HepG2 (cell line): ENCODE measurements around the gene IPMK. TPM values are rescaled to one million over a fixed set of nuclear protein-coding genes. Genes with fewer than 3 reads are reported as not detected.

Experiments
- ATAC-seq: fragments of 200-7000 bp; cut with Tn5 transposase; 3 replicates; pipeline ENCODE4 v1.9.1; 2020; ENCODE audit warnings: mild to moderate bottlenecking, moderate library complexity
- BruUV-seq: library from RNA; stranded (reverse); fragments of 400-500 nt; replicated peaks from 2 replicates; lab custom pipeline; 2021; lab: Mats Ljungman, UMichigan
- CTCF ChIA-PET: fragments of 300-600 bp; formaldehyde crosslinking; extraction: SDS; loops from one replicate; lab custom pipeline; 2021; ENCODE audit warnings: low total read pairs, inconsistent platforms, low intra/inter-chr PET ratio; lab: Yijun Ruan, JAX
- POLR2A ChIA-PET: fragments of 350-600 bp; sonication (Branson Sonifier 250); formaldehyde crosslinking; loops from one replicate; lab custom pipeline; 2020; ENCODE audit warnings: antibody characterized with exemption, inconsistent platforms; lab: Yijun Ruan, JAX
- DNase-seq: peaks from one replicate; pipeline ENCODE4 v3.0.0-alpha.2; 2015; ENCODE audit warnings: low spot score
- FAIRE-seq: peaks from 3 replicates; lab custom pipeline; 2011; peaks lifted over from hg19 to GRCh38; lab: Jason Lieb, UNC
- H2AFZ ChIP-seq: one replicate; pipeline ENCODE4 v1.6.1; 2011; ENCODE audit warnings: low read length, inconsistent platforms
- H3K27ac ChIP-seq: fragments of 300-600 bp; 3 replicates; pipeline ENCODE4 v1.8.0; 2011; ENCODE audit warnings: mixed run types, mild to moderate bottlenecking, mixed read lengths, low read length, inconsistent platforms; ENCODE audit not compliant: insufficient read depth; ENCODE audit errors: extremely low read length
- H3K27me3 ChIP-seq, 2 experiments: fragments of 200-600 bp in 1 of 2; 2 replicates in 1 of 2; 3 replicates in 1 of 2; pipeline versions ENCODE4 v1.6.0 to v1.8.0; 2011; ENCODE audit warnings: low read length in 2 of 2, mild to moderate bottlenecking in 2 of 2, moderate library complexity in 2 of 2, inconsistent platforms in 1 of 2; ENCODE audit not compliant: insufficient read depth in 2 of 2, control insufficient read depth in 1 of 2
- H3K36me3 ChIP-seq, 2 experiments: fragments of 200-600 bp in 1 of 2; replicated peaks in 1 of 2; 2 replicates in 1 of 2; 3 replicates in 1 of 2; pipeline versions ENCODE4 v1.5.1 to v1.8.0; 2011; ENCODE audit warnings: low read length in 2 of 2, inconsistent platforms in 1 of 2; ENCODE audit not compliant: insufficient read depth in 2 of 2, control insufficient read depth in 1 of 2
- H3K4me1 ChIP-seq: 2 replicates; pipeline ENCODE4 v1.5.1; 2012; ENCODE audit warnings: low read length, inconsistent platforms; ENCODE audit not compliant: insufficient read depth
- H3K4me2 ChIP-seq: 2 replicates; pipeline ENCODE4 v1.6.0; 2011; ENCODE audit warnings: low read depth, low read length, inconsistent platforms
- H3K4me3 ChIP-seq, 3 experiments: fragments of 200-600 bp in 1 of 3; sonication (generic), shearing (Covaris generic) in 1 of 3; replicated peaks in 1 of 3; 2 replicates each; pipeline ENCODE4 v1.5.1; 2011 to 2016; ENCODE audit warnings: low read length in 3 of 3, inconsistent platforms in 2 of 3, low read depth in 2 of 3, mild to moderate bottlenecking in 2 of 3, control low read depth in 1 of 3, mixed read lengths in 1 of 3; ENCODE audit not compliant: insufficient read depth in 1 of 3
- H3K79me2 ChIP-seq: one replicate; pipeline ENCODE4 v1.6.1; 2011; ENCODE audit warnings: low read length, inconsistent platforms; ENCODE audit not compliant: insufficient read depth
- H3K9ac ChIP-seq: 2 replicates; pipeline ENCODE4 v1.6.0; 2011; ENCODE audit warnings: mild to moderate bottlenecking, low read depth, low read length, inconsistent platforms; ENCODE audit not compliant: insufficient read depth
- H3K9me3 ChIP-seq: 2 replicates; pipeline ENCODE4 v1.5.1; 2012; ENCODE audit warnings: mild to moderate bottlenecking, low read length
- H4K20me1 ChIP-seq: 2 replicates; pipeline ENCODE4 v1.6.0; 2011; ENCODE audit warnings: inconsistent platforms, mild to moderate bottlenecking, low read length, moderate library complexity; ENCODE audit not compliant: insufficient read depth
- HNF1B ChIP-seq: sonication (generic); formaldehyde crosslinking; IDR thresholded peaks from 2 replicates; pipeline ENCODE4 v1.5.1; 2020; ENCODE audit warnings: mild to moderate bottlenecking, moderate library complexity, missing genetic modification reagents
- KDM5B ChIP-seq: sonication (generic); formaldehyde crosslinking; IDR thresholded peaks from 2 replicates; pipeline ENCODE4 v1.4.0; 2020; ENCODE audit warnings: missing genetic modification reagents, mild to moderate bottlenecking, borderline replicate concordance
- SALL1 ChIP-seq: sonication (generic); formaldehyde crosslinking; IDR thresholded peaks from 2 replicates; pipeline ENCODE4 v1.8.0; 2022; ENCODE audit warnings: mild to moderate bottlenecking, missing genetic modification reagents
- STAG1 ChIP-seq: sonication (generic); formaldehyde crosslinking; IDR thresholded peaks from 2 replicates; pipeline ENCODE4 v1.4.0; 2020; ENCODE audit warnings: missing genetic modification reagents
- TRIM22 ChIP-seq: fragments of 450-650 bp; IDR thresholded peaks from 2 replicates; pipeline ENCODE4 v1.6.1; 2017
- ZNF24 ChIP-seq: fragments of 450-650 bp; IDR thresholded peaks from 2 replicates; pipeline ENCODE4 v1.6.1; 2017; ENCODE audit warnings: antibody characterized with exemption, mild to moderate bottlenecking
- ZNF678 ChIP-seq: sonication (generic); formaldehyde crosslinking; IDR thresholded peaks from 2 replicates; pipeline ENCODE4 v1.4.0; 2020; ENCODE audit warnings: mild to moderate bottlenecking, missing genetic modification reagents
- ZNF776 ChIP-seq: sonication (generic); formaldehyde crosslinking; IDR thresholded peaks from 2 replicates; pipeline ENCODE4 v1.4.0; 2020; ENCODE audit warnings: mild to moderate bottlenecking, missing genetic modification reagents
- WGBS: methylation state at CpG from one replicate; pipeline ENCODE4 v1.1.6; 2017; ENCODE audit warnings: low lambda C conversion rate; 5-methylcytosine and 5-hydroxymethylcytosine counted together
- in situ Hi-C: cut with HindIII; loops from 2 replicates; pipeline ENCODE4 v1.10.0; 2017; ENCODE audit warnings: low pct_unique_long_range_greater_than_20kb; ENCODE audit not compliant: extremely low pct_ligation_motif_present
- intact Hi-C: fragments of 100-400 bp; cut with micrococcal nuclease; formaldehyde crosslinking; loops from one replicate; pipeline ENCODE4 v1.10.0; 2022; ENCODE audit not compliant: unreplicated experiment
- polyA plus RNA-seq, 8 experiments: library from polyadenylated mRNA; depleted of rRNA in 3 of 8; stranded (reverse) in 7 of 8; unstranded in 1 of 8; fragments of >200 nt; fragmentation: Illumina TruSeq in 4 of 8; extraction: Trizol in 4 of 8; gene quantifications; 2 replicates each; pipeline versions ENCODE4 v1.2.1 to v1.2.3, GENCODE V29; 2011 to 2016; ENCODE audit warnings: low read depth in 4 of 8, missing spikeins in 1 of 8, mixed read lengths in 1 of 8; ENCODE audit not compliant: insufficient read depth in 1 of 8
- total RNA-seq, 5 experiments: library from RNA; depleted of rRNA; stranded (reverse); fragments of >200 nt; fragmentation: Illumina TruSeq; extraction: Trizol; gene quantifications; 2 replicates each; pipeline ENCODE4 v1.2.3, GENCODE V29; 2016; ENCODE audit warnings: low read depth in 1 of 5

Gene IPMK
- total and polyA plus RNA-seq, 2 of the 13 experiments (the other 11 are each of a cell fraction or from before 2014, with no cell fraction given), result 2.7 to 3.9 TPM

GRCh38 chr10:58258977-58259692 lies 8.6 kb downstream of the IPMK start:
- Histone ChIP-seq H3K4me1 (peaks cover 21% of the 10 kb centered on the region), H3K27ac (no peak overlapping the region), H4K20me1 (no peaks in the 10 kb centered on the region), H3K4me2 (no peak overlapping the region), H3K9ac (no peak overlapping the region), H3K79me2 (peaks cover 52% of the 10 kb centered on the region), H3K27me3 (no peaks in the 10 kb centered on the region), H3K4me3 (no peak overlapping the region)
- in situ Hi-C loops, result no loop called here
- WGBS, result 98% methylated on average over 4 of the region's 4 CpGs
- TF ChIP-seq ZNF776 (CRISPR knock-in tag), result no peak
- TF ChIP-seq ZNF678 (CRISPR knock-in tag), result no peak
- TF ChIP-seq ZNF24, result peak; percentile 84; the same call in 1 of the 2 replicates
- TF ChIP-seq STAG1 (CRISPR knock-in tag), result 0 out of 2 replicates have a peak, but pooled peaks have one; percentile 12
- no peak for TF ChIP-seq KDM5B (CRISPR knock-in tag)
- no peak for TF ChIP-seq HNF1B (CRISPR knock-in tag)
- TF ChIP-seq TRIM22, result no peak
- no peak for TF ChIP-seq SALL1 (CRISPR knock-in tag)
- TF ChIP-seq, all 625 proteins: peak for 2
- Histone ChIP-seq H2AFZ (no peak overlapping the region), H3K9me3 (no peaks in the 10 kb centered on the region), H3K36me3 (peaks cover 0 to 4% of the 10 kb centered on the region in 2 experiments; a peak in 1 of 5 replicates)
- CTCF ChIA-PET, result no interaction called here
- BruUV-seq, result no TSS peak
- DNase-seq (no peak), ATAC-seq (no peak), FAIRE-seq (no peak)
- intact Hi-C loops, result no loop called here
- POLR2A ChIA-PET, result no interaction called here
